ENCODE results near the gene RSL1D1. TPM values are rescaled to one million over a fixed set of nuclear protein-coding genes. Genes with fewer than 3 reads are reported as not detected.
A peak's percentile ranks its signal among the peaks of the same experiment; 100 is the strongest.

RSL1D1 gene
- polyA plus RNA-seq, 1 of the 3 experiments (the other 2 are of a cell fraction), result 38.0 TPM

DNA sequence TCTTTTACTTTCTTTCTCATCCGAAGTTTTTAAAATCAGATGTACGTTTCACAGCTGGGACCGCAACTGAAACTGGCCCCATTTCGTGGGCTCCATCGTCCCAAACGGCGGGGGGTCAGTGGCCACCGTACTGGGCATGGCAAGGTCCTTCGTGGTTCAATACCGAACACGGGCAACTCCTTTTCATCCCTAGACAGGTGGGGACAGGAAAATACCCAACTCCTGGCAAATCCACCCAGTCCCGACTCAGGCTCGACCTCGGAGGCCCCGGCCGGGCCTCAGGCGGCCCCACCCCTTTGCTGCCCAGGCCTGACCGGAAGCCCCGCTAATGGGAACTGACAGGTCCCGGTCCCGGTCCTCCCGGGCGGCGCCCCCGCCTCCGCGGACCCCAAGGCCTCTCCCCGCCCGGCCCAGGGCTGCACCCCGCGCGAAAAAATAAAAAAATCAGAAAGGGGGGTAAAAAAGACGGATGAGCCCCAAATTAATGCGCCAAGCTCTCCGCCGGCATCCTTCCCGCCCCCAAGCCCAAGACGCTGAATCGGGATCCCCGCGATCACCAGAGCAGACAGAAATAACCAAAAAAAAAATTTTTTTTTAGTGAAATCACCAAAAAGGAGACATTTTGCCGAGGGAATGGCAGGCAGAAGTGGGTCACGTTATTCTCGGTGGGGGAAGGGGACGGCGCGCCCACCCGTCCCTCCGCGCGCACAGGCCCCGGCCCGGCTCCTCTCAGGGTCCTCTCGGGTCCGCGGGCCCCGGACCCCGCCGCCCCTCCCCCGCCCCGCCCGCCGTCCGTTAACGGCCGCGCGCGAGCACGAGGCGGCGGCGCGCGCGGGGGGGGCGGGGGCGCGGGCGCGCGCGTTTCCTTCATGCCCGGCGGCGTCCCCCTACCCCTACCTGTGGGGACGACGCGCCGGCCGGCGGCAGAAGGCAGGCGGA lies 54.8 kb downstream of the RSL1D1 start (continued):
- TF ChIP-seq, protein P1, sequence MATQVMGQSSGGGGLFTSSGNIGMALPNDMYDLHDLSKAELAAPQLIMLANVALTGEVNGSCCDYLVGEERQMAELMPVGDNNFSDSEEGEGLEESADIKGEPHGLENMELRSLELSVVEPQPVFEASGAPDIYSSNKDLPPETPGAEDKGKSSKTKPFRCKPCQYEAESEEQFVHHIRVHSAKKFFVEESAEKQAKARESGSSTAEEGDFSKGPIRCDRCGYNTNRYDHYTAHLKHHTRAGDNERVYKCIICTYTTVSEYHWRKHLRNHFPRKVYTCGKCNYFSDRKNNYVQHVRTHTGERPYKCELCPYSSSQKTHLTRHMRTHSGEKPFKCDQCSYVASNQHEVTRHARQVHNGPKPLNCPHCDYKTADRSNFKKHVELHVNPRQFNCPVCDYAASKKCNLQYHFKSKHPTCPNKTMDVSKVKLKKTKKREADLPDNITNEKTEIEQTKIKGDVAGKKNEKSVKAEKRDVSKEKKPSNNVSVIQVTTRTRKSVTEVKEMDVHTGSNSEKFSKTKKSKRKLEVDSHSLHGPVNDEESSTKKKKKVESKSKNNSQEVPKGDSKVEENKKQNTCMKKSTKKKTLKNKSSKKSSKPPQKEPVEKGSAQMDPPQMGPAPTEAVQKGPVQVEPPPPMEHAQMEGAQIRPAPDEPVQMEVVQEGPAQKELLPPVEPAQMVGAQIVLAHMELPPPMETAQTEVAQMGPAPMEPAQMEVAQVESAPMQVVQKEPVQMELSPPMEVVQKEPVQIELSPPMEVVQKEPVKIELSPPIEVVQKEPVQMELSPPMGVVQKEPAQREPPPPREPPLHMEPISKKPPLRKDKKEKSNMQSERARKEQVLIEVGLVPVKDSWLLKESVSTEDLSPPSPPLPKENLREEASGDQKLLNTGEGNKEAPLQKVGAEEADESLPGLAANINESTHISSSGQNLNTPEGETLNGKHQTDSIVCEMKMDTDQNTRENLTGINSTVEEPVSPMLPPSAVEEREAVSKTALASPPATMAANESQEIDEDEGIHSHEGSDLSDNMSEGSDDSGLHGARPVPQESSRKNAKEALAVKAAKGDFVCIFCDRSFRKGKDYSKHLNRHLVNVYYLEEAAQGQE (IDR thresholded peaks at IDR 0.05; ENCODE audit: low read depth, low read length), result no peak
- TF ChIP-seq, protein P2, sequence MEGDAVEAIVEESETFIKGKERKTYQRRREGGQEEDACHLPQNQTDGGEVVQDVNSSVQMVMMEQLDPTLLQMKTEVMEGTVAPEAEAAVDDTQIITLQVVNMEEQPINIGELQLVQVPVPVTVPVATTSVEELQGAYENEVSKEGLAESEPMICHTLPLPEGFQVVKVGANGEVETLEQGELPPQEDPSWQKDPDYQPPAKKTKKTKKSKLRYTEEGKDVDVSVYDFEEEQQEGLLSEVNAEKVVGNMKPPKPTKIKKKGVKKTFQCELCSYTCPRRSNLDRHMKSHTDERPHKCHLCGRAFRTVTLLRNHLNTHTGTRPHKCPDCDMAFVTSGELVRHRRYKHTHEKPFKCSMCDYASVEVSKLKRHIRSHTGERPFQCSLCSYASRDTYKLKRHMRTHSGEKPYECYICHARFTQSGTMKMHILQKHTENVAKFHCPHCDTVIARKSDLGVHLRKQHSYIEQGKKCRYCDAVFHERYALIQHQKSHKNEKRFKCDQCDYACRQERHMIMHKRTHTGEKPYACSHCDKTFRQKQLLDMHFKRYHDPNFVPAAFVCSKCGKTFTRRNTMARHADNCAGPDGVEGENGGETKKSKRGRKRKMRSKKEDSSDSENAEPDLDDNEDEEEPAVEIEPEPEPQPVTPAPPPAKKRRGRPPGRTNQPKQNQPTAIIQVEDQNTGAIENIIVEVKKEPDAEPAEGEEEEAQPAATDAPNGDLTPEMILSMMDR (IDR thresholded peaks at IDR 0.05), result no peak

DNA sequence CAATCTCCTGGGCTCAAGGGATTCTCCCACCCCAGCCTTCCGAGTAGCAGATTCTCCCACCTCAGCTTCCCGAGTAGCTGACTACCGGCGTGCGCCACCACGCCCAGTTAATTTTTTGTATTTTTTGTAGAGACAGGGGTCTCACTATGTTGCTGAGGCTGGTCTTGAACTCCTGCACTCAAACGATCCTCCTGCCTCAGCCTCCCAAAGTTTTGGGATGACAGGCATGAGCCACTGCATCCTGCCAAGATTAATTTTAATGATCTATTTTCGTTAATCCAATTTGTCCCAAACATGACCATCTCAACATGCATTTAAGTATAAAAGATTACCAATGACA lies 55.5 kb downstream of the RSL1D1 start:
- Histone ChIP-seq H3K27ac (ENCODE audit: low read depth in 2 of 2, low read length in 1 of 2) (peak overlapping the region; percentile 95), H3K27me3 (ENCODE audit: insufficient read depth) (no peaks in the 10 kb centered on the region), H3K9ac (peak overlapping the region; percentile 98), H4K20me1 (ENCODE audit: insufficient read depth) (peaks cover 31% of the 10 kb centered on the region), H3K9me2 (no peaks in the 10 kb centered on the region), H3K4me2 (peak overlapping the region; percentile 78), H3K4me3 (ENCODE audit: low read depth in 2 of 2, low read length in 1 of 2) (peak overlapping the region; percentile 77 to 96), H3F3A (replicated peaks; ENCODE audit: insufficient read depth) (peaks cover 19% of the 10 kb centered on the region), H3K9me3 (no peaks in the 10 kb centered on the region), H2AFZ (ENCODE audit: low read depth) (0 out of 2 replicates have a peak overlapping the region, but pooled peaks have one; percentile 3), H3K79me2 (ENCODE audit: insufficient read depth) (peaks cover 84% of the 10 kb centered on the region), H3K4me1 (ENCODE audit: control insufficient read depth in 1 of 2, insufficient read depth in 2 of 2, low read depth in 1 of 2, low read length in 1 of 2) (peaks cover 29 to 41% of the 10 kb centered on the region in 2 experiments), H3K36me3 (replicated peaks in 1 of 2; ENCODE audit: control insufficient read depth in 1 of 2, insufficient read depth in 2 of 2, low read length in 1 of 2) (peaks cover 5 to 24% of the 10 kb centered on the region in 2 experiments)
- TF ChIP-seq, protein P3, sequence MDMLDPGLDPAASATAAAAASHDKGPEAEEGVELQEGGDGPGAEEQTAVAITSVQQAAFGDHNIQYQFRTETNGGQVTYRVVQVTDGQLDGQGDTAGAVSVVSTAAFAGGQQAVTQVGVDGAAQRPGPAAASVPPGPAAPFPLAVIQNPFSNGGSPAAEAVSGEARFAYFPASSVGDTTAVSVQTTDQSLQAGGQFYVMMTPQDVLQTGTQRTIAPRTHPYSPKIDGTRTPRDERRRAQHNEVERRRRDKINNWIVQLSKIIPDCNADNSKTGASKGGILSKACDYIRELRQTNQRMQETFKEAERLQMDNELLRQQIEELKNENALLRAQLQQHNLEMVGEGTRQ (IDR thresholded peaks at IDR 0.05; ENCODE audit: borderline replicate concordance, low read depth, low read length), result no peak
- TF ChIP-seq, protein P4, sequence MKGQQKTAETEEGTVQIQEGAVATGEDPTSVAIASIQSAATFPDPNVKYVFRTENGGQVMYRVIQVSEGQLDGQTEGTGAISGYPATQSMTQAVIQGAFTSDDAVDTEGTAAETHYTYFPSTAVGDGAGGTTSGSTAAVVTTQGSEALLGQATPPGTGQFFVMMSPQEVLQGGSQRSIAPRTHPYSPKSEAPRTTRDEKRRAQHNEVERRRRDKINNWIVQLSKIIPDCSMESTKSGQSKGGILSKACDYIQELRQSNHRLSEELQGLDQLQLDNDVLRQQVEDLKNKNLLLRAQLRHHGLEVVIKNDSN (IDR thresholded peaks at IDR 0.05; ENCODE audit: borderline replicate concordance, low read depth), result no peak
- TF ChIP-seq SMC3 (IDR thresholded peaks at IDR 0.05; ENCODE audit: low read depth, low read length), result no peak
- TF ChIP-seq JUND (IDR thresholded peaks at IDR 0.05), result no peak
- no peak for TF ChIP-seq RXRA (IDR thresholded peaks at IDR 0.05; ENCODE audit: borderline replicate concordance, low read depth)
- TF ChIP-seq, protein P2 (IDR thresholded peaks at IDR 0.05), result no peak
- TF ChIP-seq NFIC (IDR thresholded peaks at IDR 0.05; ENCODE audit: borderline replicate concordance), result no peak
- no peak for TF ChIP-seq MXI1 (IDR thresholded peaks at IDR 0.05; ENCODE audit: low read depth, low read length)
- TF ChIP-seq, protein P5, sequence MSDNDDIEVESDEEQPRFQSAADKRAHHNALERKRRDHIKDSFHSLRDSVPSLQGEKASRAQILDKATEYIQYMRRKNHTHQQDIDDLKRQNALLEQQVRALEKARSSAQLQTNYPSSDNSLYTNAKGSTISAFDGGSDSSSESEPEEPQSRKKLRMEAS (IDR thresholded peaks at IDR 0.05; ENCODE audit: low read depth), result no peak
- TF ChIP-seq, protein P6, sequence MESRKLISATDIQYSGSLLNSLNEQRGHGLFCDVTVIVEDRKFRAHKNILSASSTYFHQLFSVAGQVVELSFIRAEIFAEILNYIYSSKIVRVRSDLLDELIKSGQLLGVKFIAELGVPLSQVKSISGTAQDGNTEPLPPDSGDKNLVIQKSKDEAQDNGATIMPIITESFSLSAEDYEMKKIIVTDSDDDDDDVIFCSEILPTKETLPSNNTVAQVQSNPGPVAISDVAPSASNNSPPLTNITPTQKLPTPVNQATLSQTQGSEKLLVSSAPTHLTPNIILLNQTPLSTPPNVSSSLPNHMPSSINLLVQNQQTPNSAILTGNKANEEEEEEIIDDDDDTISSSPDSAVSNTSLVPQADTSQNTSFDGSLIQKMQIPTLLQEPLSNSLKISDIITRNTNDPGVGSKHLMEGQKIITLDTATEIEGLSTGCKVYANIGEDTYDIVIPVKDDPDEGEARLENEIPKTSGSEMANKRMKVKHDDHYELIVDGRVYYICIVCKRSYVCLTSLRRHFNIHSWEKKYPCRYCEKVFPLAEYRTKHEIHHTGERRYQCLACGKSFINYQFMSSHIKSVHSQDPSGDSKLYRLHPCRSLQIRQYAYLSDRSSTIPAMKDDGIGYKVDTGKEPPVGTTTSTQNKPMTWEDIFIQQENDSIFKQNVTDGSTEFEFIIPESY (IDR thresholded peaks at IDR 0.05; ENCODE audit: borderline replicate concordance, low read depth), result no peak
- no peak for TF ChIP-seq GATA2 (CRISPR knock-in tag; IDR thresholded peaks at IDR 0.05)
- ChIA-PET POLR2A (interaction anchor here (0.7 kb wide), 1 partner anchor 15 kb away, joined by 4 read pairs; no protein-coding TSS in a partner anchor), CTCF (interaction anchor here (1.5 to 3.5 kb wide), 6 partner anchors 9 to 400 kb away, joined by 4 to 29 read pairs (median 15); partner anchors contain the start of gene TXNDC11)
- DNase-seq, result no peak
- 75% methylated on average over 8 of the region's 8 CpGs for WGBS (ENCODE audit: low lambda C conversion rate)
